ENCODE results near the gene SPTB. TPM values are rescaled to one million over a fixed set of nuclear protein-coding genes. Genes with fewer than 3 reads are reported as not detected.
A peak's percentile ranks its signal among the peaks of the same experiment; 100 is the strongest.

SPTB gene
- total RNA-seq, 1 experiment from 2014 or later: 0.43 TPM

GRCh38 chr14:64788706-64789105 lies 91.0 kb downstream of the SPTB start:
- Histone ChIP-seq H3K9me3 (ENCODE audit: low read depth, low read length, poor library complexity, severe bottlenecking) (no peaks in the 10 kb centered on the region), H3K27ac (ENCODE audit: low read depth, low read length, poor library complexity, severe bottlenecking) (no peak overlapping the region), H3K36me3 (ENCODE audit: insufficient read depth, low read length, poor library complexity, severe bottlenecking) (no peaks in the 10 kb centered on the region), H3K27me3 (replicated peaks; ENCODE audit: insufficient read depth, low read depth, low read length, poor library complexity) (no peaks in the 10 kb centered on the region), H3K4me1 (ENCODE audit: insufficient read depth, low read length, poor library complexity, severe bottlenecking) (no peaks in the 10 kb centered on the region), H3K4me3 (ENCODE audit: low read depth, low read length, poor library complexity, severe bottlenecking) (no peak overlapping the region)
- peak; percentile 23 for DNase-seq (ENCODE audit: low spot score)
- ChIA-PET CTCF (interaction anchor here (0.6 kb wide), 1 partner anchor 249 kb away, joined by 9 read pairs; no protein-coding TSS in a partner anchor), POLR2A (ENCODE audit: low non-redundant PET) (no interaction called here)
- no TSS peak for BruUV-seq (replicated peaks)
- intact Hi-C loops (cut with micrococcal nuclease; ENCODE audit: unreplicated experiment): no loop called here
- TF ChIP-seq CTCF (conservative IDR thresholded peaks at IDR 0.05; ENCODE audit: low read depth, low read length) (no peak), EZH2 (IDR thresholded peaks at IDR 0.05; ENCODE audit: borderline replicate concordance, low read depth, low read length, poor library complexity, severe bottlenecking) (no peak)

GRCh38 chr14:64787619-64788018 lies 92.1 kb downstream of the SPTB start:
- H3K27ac ChIP-seq (ENCODE audit: low read depth, low read length, poor library complexity, severe bottlenecking): no peak overlapping the region
- no peak for TF ChIP-seq CTCF (conservative IDR thresholded peaks at IDR 0.05; ENCODE audit: low read depth, low read length)
- no peak for TF ChIP-seq EZH2 (IDR thresholded peaks at IDR 0.05; ENCODE audit: borderline replicate concordance, low read depth, low read length, poor library complexity, severe bottlenecking)
- ChIA-PET POLR2A (ENCODE audit: low non-redundant PET) (no interaction called here), CTCF (no interaction called here)
- H3K27me3 ChIP-seq (replicated peaks; ENCODE audit: insufficient read depth, low read depth, low read length, poor library complexity): no peaks in the 10 kb centered on the region
- intact Hi-C loops (cut with micrococcal nuclease; ENCODE audit: unreplicated experiment): no loop called here
- no peaks in the 10 kb centered on the region for H3K36me3 ChIP-seq (ENCODE audit: insufficient read depth, low read length, poor library complexity, severe bottlenecking)
- DNase-seq (ENCODE audit: low spot score): no peak
- no peaks in the 10 kb centered on the region for H3K9me3 ChIP-seq (ENCODE audit: low read depth, low read length, poor library complexity, severe bottlenecking)
- H3K4me1 ChIP-seq (ENCODE audit: insufficient read depth, low read length, poor library complexity, severe bottlenecking): no peaks in the 10 kb centered on the region
- no peak overlapping the region for H3K4me3 ChIP-seq (ENCODE audit: low read depth, low read length, poor library complexity, severe bottlenecking)
- no TSS peak for BruUV-seq (replicated peaks)

GRCh38 chr14:64786296-64787149 lies 93.2 kb downstream of the SPTB start:
- Histone ChIP-seq H3K27ac (ENCODE audit: low read depth, low read length, poor library complexity, severe bottlenecking) (no peak overlapping the region), H3K27me3 (replicated peaks; ENCODE audit: insufficient read depth, low read depth, low read length, poor library complexity) (no peaks in the 10 kb centered on the region), H3K4me3 (ENCODE audit: low read depth, low read length, poor library complexity, severe bottlenecking) (no peak overlapping the region), H3K9me3 (ENCODE audit: low read depth, low read length, poor library complexity, severe bottlenecking) (no peaks in the 10 kb centered on the region), H3K36me3 (ENCODE audit: insufficient read depth, low read length, poor library complexity, severe bottlenecking) (no peaks in the 10 kb centered on the region), H3K4me1 (ENCODE audit: insufficient read depth, low read length, poor library complexity, severe bottlenecking) (no peaks in the 10 kb centered on the region)
- TF ChIP-seq EZH2 (IDR thresholded peaks at IDR 0.05; ENCODE audit: borderline replicate concordance, low read depth, low read length, poor library complexity, severe bottlenecking) (no peak), CTCF (conservative IDR thresholded peaks at IDR 0.05; ENCODE audit: low read depth, low read length) (no peak)
- no TSS peak for BruUV-seq (replicated peaks)
- ChIA-PET CTCF (no interaction called here), POLR2A (ENCODE audit: low non-redundant PET) (no interaction called here)
- no peak for DNase-seq (ENCODE audit: low spot score)
- intact Hi-C loops (cut with micrococcal nuclease; ENCODE audit: unreplicated experiment): no loop called here
